PC-3 (cell line): Measurements from ENCODE around the gene CAMTA1.

Source experiments
- CTCF ChIP-seq: fragments of 300-600 bp; sonication (generic); conservative IDR thresholded peaks from 2 replicates; pipeline ENCODE4 v1.5.1; 2017; ENCODE audit warnings: antibody characterized with exemption, low read depth, mild to moderate bottlenecking, low read length
- EZH2 ChIP-seq: fragments of 300-600 bp; sonication (generic); IDR thresholded peaks from one replicate; pipeline ENCODE4 v1.6.1; 2017; ENCODE audit warnings: antibody characterized with exemption, mild to moderate bottlenecking, low read length; ENCODE audit not compliant: unreplicated experiment

GRCh38 chr1:7346070-7346596, 560.9 kb downstream of the CAMTA1 start:
- TF ChIP-seq CTCF = peak; percentile 22; the same call in 1 of the 2 replicates
- no peak for TF ChIP-seq EZH2
